Measurements from ENCODE around the gene PRR3. TPM values are rescaled to one million over a fixed set of nuclear protein-coding genes. Genes with fewer than 3 reads are reported as not detected.

PRR3 gene
- total and polyA plus RNA-seq, 9 of the 15 experiments (the other 6 are each of a cell fraction or from before 2014, with no cell fraction given), result 23.5 to 59.6 (median 28.8) TPM

- TF ChIP-seq PHF8 (IDR thresholded peaks at IDR 0.05; ENCODE audit: borderline replicate concordance, low read length) (peak; percentile 83), ARHGAP35 (IDR thresholded peaks at IDR 0.05; ENCODE audit: partially characterized antibody) (no peak), PHB (CRISPR knock-in tag; IDR thresholded peaks at IDR 0.05) (no peak; the same call in 1 of the 2 replicates), ELF2 (CRISPR knock-in tag; IDR thresholded peaks at IDR 0.05) (no peak), CHD1 (IDR thresholded peaks at IDR 0.05; ENCODE audit: low read length) (no peak), ZNF449 (CRISPR knock-in tag; IDR thresholded peaks at IDR 0.05) (no peak), TCFL5 (CRISPR knock-in tag; conservative IDR thresholded peaks at IDR 0.05) (no peak), SMARCB1 (IDR thresholded peaks at IDR 0.05; ENCODE audit: insufficient read length, low read depth) (no peak), ETV1 (tag; conservative IDR thresholded peaks at IDR 0.05; ENCODE audit: low read depth) (peak; percentile 96), RB1 (IDR thresholded peaks at IDR 0.05; ENCODE audit: low read depth) (0 out of 2 replicates have a peak, but pooled peaks have one; percentile 26), UBTF (IDR thresholded peaks at IDR 0.05; ENCODE audit: borderline replicate concordance in 1 of 2, low read depth in 2 of 2, low read length in 2 of 2) (peak; percentile 57 to 65; a peak in 1 of 4 replicates), ZNF133 (CRISPR knock-in tag; IDR thresholded peaks at IDR 0.05) (no peak), MAFK (IDR thresholded peaks at IDR 0.05; ENCODE audit: low read length) (no peak), TFAP4 (CRISPR knock-in tag; IDR thresholded peaks at IDR 0.05; ENCODE audit: borderline replicate concordance) (peak; percentile 64; the same call in 1 of the 2 replicates), TAL1 (IDR thresholded peaks at IDR 0.05) (peak; percentile 64; the same call in 1 of the 2 replicates), ZKSCAN1 (IDR thresholded peaks at IDR 0.05; ENCODE audit: low read depth, low read length) (no peak), MEF2A (IDR thresholded peaks at IDR 0.05; ENCODE audit: control insufficient read depth, low read depth, low read length) (no peak), CEBPG (CRISPR knock-in tag; IDR thresholded peaks at IDR 0.05) (peak; percentile 97), CEBPG (tag; conservative IDR thresholded peaks at IDR 0.05 in 1 of 2, IDR thresholded peaks at IDR 0.05 in 1 of 2) (peak; percentile 98 to 99)
Observed at GRCh38 chr6:30515944-30516753, 40.9 kb upstream of the PRR3 start (continued).
